GM12873 (cell line): ENCODE measurements around the gene CNTN4.

Source experiments
- TF ChIP-seq, protein P1 (sequence below): IDR thresholded peaks from 2 replicates; pipeline ENCODE4 v1.5.1; 2012; ENCODE audit warnings: low read depth, mild to moderate bottlenecking, moderate library complexity, low read length, control low read depth; ENCODE audit not compliant: insufficient read depth; ENCODE audit errors: missing control alignments

CNTN4 gene

DNA sequence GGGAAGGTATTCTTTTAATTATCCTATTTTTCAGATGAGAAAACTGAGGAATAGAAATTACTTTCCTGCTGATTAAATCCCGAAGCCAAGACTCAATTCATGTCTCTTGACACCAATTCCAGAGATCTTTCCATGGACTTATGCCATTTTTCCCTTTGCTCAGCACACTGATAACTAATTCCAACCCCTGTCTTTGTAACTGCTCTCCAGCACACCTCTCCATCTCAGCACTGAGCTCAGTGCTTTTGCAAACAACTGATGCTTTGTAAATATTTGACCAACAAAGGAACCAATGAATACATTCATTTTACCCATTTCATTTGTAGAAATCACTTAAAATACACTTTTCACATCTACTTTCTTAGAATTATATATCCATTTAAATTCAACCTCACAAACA, 762.5 kb downstream of the CNTN4 start:
- TF ChIP-seq, protein P1, sequence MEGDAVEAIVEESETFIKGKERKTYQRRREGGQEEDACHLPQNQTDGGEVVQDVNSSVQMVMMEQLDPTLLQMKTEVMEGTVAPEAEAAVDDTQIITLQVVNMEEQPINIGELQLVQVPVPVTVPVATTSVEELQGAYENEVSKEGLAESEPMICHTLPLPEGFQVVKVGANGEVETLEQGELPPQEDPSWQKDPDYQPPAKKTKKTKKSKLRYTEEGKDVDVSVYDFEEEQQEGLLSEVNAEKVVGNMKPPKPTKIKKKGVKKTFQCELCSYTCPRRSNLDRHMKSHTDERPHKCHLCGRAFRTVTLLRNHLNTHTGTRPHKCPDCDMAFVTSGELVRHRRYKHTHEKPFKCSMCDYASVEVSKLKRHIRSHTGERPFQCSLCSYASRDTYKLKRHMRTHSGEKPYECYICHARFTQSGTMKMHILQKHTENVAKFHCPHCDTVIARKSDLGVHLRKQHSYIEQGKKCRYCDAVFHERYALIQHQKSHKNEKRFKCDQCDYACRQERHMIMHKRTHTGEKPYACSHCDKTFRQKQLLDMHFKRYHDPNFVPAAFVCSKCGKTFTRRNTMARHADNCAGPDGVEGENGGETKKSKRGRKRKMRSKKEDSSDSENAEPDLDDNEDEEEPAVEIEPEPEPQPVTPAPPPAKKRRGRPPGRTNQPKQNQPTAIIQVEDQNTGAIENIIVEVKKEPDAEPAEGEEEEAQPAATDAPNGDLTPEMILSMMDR, result no peak

- TF ChIP-seq, protein P1, result no peak
These were observed 763.3 kb downstream of the CNTN4 start for GRCh38 chr3:2861920-2862319.

- TF ChIP-seq, protein P1, result no peak
These were observed 763.7 kb downstream of the CNTN4 start for GRCh38 chr3:2862366-2862765.

DNA sequence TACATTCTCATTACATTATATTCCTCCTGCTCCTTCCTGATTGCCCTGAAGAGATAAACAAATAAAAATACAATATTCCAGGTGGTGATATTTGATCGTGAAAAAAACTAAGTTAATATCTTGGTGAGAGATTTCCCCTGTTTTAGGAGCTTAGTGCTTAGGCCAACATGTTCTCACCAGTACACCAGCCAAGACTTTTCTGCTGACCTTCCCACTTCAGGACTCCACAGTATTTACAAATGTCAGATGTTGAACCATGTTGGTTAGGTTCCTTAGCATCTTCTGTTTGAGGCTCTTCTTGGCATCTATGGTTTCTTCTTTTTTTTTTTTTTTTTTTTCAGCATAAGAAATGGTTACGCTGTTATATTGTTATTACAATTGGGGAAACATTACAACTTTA, 764.5 kb downstream of the CNTN4 start:
- TF ChIP-seq, protein P1, result no peak

GRCh38 chr3:2869905-2870304, 771.2 kb downstream of the CNTN4 start:
- TF ChIP-seq, protein P1, result no peak

- TF ChIP-seq, protein P1, result no peak
These were observed 772.2 kb downstream of the CNTN4 start for GRCh38 chr3:2870724-2871333.

- TF ChIP-seq, protein P1, result no peak
These were observed 774.2 kb downstream of the CNTN4 start for GRCh38 chr3:2872884-2873283.
